DMS 273 treated with DMSO at 0.1 percent for 48 hours (cell line): ENCODE measurements around the gene DACT3.
"Not testable (repeated sequence)": the region's sequence is repeated elsewhere in the genome, so short reads cannot be mapped to it uniquely, and the experiment has no call there.

Source experiments
- DNase-seq: peaks from one replicate; lab custom pipeline; 2025; lab: John Stamatoyannopoulos, UW

DACT3 gene

DNA sequence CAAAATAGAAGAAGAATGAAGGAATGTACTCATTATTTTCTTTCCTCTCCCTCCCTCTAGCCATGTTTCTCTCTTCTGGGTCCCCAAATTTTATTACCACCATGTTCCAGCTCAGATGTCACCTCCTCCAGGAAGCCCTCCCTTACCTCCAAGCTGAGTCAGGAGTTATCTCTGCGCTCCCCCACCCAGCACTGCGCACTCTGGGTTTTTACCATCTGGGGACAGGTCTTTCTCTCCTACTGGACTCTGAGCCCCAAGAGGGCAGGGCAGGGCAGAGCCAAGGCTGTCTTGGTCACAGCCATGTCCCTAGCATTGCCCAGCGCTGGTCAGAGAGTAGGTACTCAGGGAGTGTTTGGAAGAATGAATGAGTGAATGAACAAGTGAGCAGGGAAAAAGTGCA, 27.9 kb downstream of the DACT3 start:
- DNase-seq = no peak

DNA sequence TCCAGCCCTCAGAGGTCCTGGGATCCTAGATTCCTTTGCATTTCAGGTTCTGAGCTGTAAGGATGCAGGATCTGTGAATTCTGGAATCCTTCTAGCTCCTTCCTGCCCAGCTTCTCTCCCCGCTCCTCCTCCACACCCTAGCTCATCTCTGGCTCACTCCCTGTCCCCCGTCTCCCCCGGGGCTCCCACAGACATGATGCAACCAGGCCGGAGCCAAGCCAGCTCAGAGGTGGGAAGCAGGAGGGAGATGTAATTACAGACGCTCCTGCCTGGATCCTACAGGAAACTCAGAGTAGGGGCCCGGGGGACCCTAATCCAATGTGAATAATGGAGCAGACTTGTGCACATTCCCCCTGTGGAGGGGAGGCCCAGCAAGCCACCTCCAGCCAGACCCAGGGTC, 29.5 kb downstream of the DACT3 start:
- no peak for DNase-seq

DNA sequence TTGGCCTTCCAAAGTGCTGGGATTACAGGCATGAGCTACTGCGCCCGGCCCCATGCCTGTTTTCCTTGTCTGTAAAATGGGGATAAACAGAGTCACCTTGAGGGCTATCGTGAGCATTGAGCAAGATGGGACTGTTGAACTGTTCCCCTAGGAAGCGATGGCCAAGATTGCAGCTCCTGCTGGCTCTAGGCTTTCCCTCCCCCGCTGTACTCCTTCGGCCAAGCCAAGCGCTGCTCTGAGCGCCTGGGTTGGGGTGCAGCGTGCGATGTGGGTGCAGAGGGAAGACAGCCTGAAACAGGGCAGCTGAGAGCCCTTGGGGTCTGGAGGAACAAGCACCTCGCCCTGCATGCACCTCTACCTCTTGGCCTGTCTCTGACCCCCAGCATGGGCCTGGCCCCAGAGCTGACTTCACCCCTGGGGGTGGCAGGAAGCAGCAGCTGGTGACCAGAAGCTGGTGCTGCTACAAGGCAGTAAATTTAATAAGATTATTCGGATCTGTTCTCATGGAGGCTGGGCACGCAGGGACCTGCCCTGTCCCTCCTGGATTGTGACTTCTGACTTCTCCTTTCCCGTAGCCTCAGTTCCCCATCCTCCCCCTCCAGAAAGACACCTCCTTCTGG, 30.3 kb downstream of the DACT3 start:
- no peak for DNase-seq

DNA sequence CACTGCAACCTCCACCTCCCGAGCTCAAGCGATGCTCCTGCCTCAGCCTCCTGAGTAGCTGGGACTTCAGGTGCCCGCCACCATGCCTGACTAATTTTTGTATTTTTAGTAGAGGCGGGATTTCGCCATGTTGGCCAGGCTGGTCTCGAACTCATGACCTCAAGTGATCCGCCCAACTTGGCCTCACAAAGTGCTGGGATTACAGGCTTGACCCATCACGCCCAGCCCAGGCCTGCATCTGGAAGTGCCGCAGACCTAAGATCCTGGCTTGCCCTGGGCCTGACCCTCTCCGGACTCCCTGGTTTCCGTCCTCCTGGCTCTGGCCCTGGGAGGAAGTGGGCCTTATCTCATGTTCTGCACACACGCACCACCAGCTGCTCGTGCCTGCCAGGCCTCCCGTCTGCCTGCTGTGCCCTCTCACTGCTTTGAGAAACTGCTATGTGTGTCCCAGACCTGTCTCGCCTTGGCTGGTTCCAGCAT, 31.4 kb downstream of the DACT3 start:
- DNase-seq = peak; percentile 19

DNA sequence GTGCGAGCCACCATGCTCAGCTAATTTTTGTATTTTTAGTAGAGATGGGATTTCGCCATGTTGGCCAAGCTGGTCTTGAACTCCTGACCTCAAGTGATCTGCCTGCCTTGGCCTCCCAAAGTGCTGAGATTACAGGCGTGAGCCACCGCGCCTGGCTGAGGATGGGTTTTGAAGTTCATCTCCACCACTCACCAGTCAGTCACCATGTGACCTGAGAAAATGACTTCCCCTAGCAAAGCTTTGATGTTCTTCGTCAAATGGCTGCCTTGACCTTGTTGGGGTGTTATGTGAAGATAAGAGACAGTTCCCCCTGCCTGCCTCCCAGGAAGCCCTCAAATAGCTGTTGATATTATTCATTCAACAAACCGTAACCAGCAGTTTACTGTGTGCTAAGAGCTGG, 32.0 kb downstream of the DACT3 start:
- DNase-seq = not testable (repeated sequence)

DNA sequence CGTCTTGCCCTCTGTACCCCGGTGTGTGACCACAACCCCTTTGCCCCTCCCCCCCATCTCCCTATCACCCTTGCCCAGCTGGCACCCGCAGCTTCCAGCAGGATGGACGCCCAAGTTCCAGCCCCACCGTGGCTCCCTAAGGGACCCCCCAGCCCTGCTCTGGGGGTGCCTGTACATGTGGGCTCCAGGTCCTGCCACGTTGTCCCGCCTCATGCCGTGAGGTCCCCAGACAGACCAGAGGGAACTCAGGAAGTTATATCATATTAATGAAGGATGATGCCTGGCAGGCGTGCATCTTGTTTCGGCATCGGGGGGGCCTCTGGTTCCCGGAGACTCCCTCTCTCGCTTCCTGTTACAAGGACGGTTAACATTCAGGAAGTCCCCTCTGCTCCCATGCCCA, 34.5 kb downstream of the DACT3 start:
- DNase-seq = no peak

DNA sequence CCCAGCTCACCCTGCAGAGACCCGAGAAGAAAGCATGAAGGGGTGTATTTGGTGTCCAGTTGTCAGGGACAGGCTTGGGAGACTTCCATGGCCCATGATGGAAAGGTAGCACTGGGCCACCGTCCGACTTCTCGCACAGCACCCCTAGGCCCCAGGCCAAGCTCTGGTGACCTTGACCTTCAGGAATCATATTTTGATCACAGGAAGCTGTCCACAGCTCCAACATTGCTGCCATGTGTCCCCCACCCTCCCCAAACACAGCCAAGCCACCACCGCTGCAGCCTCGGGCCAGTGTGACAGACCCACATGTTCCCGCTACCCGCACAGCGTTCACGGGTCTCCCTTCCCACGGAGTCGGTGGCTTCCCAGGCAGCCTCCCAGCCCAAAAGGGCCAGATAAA, 35.3 kb downstream of the DACT3 start:
- DNase-seq = no peak

DNA sequence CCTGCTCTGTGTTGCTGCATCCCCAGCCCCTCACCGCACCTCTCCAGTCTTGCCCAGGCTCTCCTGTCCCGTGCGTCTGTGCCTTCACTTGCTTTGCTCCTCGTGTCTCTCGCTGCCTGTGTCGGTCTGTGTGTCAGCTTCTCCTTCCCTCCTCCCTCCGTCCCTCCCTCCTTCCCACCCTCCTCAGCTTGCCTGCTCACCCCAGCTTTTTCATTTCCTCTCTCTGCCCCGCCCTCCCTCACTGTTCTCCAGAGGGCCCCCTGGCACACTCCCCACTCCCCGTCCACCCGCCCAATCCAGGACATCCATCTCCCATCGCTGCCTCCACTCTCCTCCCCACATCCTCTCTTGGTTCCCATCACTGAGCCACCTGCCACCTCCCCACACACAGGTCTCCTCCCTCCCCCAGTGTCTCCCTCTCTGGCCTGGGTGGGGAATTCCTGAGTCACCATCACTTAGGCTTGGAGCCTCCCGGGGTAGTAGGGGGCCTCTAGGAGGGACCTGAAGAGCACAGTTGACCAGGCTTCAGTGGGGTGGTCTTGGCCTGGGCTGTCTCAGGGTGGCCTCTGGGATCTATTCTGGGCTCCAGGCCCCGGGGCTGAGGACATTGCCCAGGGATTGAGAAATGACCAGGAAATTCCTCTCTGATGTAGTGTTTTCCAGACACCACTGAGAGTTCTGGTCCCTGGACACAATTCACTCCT, 35.9 kb downstream of the DACT3 start, which contains the start of gene PTGIR:
Gene PTGIR, minus strand, starts transcription at position 132 of the 704 bp plus-strand sequence. CDS start 864 bp downstream, outside the sequence.
- DNase-seq = no peak

DNA sequence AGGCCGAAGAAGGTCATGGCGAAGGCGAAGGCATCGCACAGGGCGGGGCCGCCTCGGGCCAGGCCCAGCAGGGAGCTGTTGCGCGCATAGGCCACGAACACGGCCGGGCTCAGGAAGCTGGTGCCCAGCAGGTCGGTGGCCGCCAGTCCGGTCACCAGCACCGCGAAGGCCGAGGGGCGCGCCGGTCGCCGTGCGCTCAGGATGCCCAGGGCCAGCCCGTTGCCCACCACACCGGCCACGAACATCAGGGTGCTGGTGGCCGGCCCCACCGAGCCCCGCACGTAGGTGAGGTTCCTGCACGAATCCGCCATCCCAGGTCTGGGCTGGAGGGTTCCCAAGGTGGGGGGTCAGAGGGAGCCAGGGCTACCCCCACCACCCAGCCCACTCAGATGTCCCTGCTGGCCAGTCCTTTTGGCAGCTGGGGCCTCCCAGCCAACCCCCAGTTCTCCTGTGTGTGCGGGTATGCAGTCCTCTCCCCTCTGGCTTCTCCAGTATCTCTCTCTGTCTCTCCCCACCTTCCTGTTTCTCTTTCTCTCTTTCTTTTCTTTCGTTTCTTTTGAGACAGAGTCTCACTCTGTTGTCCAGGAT, 37.0 kb downstream of the DACT3 start:
- DNase-seq = no peak

DNA sequence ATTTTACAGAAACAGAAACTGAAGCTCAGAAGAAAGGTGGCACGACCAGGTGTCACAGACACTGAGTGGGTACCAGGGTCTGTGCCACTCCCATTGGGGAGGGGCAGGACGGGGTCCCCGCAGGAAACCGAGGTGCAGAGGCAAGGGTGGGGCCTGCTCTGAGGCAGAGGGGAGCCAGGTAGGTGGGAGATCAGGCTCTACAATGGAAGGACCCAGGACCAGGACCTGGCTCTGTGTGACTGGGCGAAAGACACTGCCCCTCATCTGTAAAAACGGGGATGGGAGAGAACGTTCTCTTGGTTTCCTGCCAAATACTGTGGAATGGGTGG, 38.9 kb downstream of the DACT3 start:
- DNase-seq = no peak

DNA sequence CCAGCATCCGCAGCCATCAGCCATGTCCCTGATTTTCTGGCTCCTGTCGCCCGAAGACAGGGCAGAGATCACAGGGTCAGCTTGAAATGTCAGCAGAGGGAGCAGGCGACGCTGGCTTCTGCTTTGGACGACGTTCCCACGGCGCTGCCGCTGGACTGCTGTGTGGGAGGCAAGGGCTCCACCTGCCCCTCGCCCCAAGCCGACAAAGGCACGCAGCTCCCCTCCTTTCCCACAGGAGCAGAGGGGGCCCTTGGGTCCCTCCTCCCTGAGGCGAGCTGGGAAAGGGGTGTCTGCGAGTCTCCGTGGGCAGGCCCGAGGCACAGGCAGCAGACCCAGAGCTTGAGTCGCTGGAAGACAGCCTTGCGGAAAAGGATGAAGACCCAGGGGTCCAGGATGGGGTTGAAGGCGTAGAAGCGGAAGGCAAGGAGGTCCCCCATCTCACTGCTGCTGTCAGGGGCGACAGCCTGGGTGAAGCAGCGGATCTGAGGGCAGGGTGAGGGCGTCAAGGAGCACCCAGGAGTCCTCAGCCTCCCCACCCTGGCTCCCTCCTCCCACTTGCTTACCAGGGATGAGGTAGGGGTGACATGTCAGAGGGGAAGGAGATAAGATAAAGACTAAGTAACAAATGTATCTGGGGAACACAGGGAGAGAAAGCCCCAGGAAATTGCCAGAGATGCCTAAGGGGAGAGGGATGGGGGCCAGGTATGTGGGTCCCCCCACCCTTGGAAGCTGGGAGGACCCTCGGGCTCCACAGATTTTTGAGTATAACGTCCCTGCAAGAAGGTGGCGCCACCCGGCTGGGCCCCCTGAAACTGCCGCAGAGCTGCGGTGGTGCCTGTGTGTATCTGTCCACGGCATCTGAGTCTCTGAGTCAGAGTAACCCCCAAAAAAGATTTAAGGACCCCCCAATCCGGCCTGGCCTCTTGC, 39.5 kb downstream of the DACT3 start:
- no peak for DNase-seq

DNA sequence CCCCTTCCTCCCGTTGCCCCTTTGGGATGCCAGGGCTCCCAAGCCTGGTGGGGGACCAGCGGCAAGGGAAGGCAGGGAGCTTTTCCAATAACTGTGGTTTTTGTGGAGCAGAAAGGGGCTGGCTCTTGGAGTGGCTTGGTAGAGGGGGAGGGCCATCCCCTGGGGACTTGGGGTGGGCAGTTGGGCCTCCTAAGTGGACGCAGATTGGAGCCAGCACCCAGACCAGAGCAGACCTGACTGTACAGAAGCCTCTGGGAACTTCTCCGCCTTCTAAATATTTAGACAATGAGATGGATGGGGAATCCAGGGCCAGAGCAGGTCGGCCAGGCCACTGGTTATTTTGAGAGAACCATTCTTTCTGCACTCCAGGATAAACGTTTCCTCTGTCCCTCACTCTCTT, 40.3 kb downstream of the DACT3 start:
- no peak for DNase-seq

DNA sequence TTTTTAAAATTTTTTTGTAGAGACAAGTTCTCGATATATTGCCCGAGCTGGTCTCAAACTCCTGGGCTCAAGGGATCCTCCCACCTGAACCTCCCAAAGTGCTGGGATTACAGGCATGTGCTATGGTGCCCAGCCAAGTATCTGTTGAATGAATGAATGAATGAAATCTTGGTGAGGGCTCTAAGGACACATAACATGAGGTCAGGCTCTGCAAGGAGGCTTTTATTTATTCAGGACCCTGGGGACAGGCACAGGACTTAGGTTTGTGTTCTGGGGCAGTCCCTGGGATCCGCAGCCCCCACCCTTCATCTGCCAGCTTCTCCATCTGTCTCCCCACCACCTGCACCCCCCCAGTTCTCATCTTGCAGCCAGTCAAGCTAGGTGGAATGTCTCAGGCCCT, 40.7 kb downstream of the DACT3 start:
- DNase-seq = no peak

DNA sequence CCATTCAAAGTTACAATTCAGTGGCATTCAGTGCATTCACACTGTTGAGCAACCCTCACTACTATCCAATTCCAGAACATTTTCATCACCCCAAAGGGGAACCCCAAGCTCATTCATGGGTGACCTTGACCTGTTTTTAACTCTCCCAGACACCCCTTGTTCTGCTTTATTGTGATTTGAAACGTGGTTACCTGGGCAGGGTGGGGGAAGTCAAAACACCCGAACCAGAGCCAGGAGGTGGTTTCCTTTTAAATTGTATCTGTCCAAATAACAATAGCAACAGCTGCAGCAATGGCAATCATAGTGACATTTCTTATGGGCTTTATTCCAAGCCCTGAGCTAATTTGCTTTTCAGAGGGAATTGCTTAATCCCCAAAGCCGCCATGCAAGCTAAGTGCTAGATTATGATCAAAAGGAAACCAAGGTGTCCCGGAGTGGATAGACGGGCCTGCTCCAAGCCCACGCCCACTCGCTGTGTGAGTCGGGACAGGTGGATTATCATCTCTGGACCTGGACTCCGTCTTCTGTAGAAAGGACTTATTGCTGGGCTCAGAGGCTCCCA, 42.2 kb downstream of the DACT3 start:
- DNase-seq = peak; percentile 29

DNA sequence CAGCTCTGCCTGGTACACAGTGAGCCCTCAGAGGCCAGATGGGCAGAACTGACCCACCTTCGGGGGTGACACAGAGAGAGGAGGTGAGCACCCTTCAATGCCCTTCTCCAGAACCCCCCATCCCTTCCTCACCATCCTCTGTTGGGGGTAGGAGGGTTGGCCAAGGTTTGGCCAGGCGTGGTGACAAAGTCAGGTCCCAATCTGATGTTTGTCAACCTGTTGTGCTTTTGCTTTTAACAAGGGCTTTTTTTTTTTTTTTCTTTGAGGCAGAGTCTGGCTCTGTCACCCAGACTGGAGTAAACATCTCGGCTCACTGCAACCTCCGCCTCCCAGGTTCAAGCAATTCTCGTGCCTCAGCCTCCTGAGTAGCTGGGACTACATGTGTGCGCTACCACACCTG, 43.4 kb downstream of the DACT3 start:
- DNase-seq = no peak

DNA sequence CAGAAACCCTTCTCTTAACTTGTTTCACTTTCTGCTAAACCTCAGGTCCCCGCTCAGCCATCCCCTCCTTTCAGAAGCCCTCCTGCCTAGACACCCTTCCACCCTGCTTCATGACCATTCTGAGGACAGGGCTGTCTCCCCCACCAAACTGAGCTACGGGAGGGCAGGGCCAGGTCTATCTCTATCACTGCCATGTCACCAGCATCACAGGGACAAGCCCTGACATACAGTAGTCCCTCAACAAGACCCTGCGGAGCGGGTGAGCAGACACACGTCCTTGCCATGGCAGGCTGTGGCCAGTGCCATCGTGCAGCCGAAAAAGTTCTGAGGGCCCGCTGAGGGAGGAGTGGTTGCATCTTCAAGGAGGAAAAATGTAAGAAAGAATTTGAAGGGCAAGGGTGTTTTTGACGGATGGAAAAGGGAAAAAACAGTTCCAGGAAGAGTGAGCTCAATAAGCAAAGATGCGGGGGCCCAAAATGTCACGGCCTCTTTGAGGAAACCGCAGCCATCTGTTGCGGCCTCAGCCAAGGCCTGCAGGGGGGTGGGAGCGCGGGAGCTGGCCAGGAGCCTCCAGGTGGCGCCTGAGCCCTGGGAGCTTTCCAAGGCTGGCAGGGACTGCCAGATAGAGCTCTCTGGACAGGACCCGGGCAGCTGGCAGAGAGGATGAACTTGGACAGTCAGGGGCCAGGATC, 44.2 kb downstream of the DACT3 start:
- peak; percentile 74 for DNase-seq

DNA sequence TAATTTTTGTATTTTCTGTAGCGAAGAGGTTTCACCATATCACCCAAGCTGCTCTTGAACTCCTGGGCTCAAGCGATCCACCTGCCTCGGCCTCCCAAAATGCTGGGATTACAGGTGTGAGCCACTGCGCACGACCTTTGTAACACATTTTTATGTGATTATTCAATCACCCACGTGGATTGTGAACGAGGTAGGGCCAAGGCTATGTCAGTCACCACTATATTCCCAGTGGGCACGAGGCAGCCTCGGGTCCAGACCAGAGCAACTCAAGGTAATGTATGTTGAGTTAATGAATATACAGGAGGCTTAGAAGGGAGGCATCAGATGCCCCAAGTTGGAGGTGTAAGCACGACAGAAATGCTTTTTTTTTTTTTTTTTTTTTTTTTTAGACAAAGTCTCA, 45.0 kb downstream of the DACT3 start:
- no peak for DNase-seq

DNA sequence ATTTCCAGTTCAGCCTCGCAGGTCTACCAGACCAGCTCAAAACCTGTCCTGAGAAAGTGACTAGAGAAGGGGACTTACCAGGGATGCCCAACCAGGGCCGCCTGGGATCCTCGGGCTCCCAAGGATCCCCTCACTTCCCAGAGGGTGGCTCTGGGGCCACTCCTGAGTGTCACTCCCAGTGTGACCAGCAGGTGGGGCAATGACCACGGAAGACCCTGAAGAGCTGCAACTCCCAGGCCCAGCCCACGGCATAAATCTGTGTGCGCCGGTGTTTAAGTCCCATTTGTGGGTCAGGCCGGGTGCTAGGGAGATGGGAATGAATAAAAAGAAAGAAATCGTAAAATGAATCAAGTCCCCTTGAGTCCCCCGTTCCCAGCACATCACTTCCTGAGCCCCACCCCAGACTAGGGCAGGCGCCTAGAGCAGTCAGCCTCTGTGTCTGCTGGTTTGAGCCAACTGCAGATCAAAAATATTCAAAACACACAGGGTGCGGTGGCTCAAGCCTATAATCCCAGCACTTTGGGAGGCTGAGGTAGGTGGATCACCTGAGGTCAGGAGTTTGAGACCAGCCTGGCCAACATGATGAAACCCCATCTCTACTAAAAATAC, 46.8 kb downstream of the DACT3 start:
- DNase-seq = peak; percentile 36

DNA sequence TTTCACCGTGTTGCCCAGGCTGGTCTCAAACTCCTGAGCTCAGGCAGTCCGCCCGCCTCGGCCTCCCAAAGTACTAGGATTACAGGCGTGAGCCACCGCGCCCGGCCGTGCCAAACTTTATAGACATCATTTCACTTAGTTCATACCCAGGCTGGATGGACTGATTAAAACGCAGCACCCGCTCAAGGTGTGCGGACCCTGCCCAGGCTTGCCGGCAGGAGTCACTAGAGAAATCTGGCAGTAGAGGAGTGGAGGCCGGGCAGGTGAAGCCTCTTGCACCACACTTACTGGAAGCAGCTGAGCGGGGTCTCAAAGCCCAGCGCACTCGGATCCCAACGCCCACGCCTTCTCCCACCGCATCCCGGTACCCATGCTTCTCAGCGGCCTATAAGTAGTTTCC, 47.5 kb downstream of the DACT3 start:
- no peak for DNase-seq

DNA sequence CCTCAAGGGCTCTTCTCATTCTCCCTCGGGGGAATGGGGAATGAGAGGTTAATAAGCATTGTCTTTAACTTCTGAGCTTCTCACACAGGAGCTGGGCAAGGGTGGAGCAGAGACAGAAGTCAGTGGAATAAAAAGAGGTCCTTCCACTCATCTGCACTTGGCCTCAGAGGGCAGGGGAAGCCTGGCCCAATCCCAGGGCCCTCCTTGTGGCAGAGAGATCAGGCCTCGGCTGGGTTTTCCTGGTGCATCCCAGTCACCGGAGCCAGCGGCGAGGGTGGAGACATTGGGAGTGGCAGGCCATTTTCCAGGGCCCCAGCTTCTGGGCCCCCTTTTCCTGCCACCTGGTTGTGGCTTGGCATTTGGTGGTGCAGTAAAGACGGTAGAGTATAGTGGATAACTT, 49.2 kb downstream of the DACT3 start:
- no peak for DNase-seq
